Activated CD8-positive, alpha-beta memory T cell treated with anti-CD3 and anti-CD28 coated beads, Interleukin-2, amount 50 U/mL, for 1 hour (primary cell): Measurements from ENCODE around the gene MISP.

ENCODE experiments used
- DNase-seq: peaks from one replicate; pipeline ENCODE4 v3.0.0-alpha.2; 2020; ENCODE audit errors: extremely low read depth

Gene MISP

GRCh38 chr19:808423-808775, 57.5 kb downstream of the MISP start:
- DNase-seq: no peak

- no peak for DNase-seq
These were observed 59.4 kb downstream of the MISP start for GRCh38 chr19:810077-810855.

DNA sequence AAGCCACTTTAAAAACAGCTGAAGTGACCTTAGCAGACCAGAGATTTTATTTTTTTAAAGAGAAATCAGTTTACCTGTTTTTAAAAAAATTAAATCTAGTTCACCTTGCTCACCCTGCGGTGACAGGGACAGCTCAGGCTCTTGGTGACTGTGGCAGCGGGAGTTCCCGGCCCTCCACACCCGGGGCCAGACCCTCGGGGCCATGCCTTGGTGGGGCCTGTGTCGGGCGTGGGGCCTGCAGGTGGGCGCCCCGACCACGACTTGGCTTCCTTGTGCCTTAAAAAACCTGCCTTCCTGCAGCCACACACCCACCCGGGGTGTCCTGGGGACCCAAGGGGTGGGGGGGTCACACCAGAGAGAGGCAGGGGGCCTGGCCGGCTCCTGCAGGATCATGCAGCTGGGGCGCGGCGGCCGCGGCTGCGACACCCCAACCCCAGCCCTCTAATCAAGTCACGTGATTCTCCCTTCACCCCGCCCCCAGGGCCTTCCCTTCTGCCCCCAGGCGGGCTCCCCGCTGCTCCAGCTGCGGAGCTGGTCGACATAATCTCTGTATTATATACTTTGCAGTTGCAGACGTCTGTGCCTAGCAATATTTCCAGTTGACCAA, 60.1 kb downstream of the MISP start:
- no peak for DNase-seq

DNA sequence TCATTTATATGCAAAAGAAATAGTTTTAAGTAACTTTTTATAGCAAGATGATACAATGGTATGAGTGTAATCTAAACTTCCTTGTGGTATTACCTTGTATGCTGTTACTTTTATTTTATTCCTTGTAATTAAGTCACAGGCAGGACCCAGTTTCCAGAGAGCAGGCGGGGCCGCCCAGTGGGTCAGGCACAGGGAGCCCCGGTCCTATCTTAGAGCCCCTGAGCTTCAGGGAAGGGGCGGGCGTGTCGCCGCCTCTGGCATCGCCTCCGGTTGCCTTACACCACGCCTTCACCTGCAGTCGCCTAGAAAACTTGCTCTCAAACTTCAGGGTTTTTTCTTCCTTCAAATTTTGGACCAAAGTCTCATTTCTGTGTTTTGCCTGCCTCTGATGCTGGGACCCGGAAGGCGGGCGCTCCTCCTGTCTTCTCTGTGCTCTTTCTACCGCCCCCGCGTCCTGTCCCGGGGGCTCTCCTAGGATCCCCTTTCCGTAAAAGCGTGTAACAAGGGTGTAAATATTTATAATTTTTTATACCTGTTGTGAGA, 60.7 kb downstream of the MISP start:
- no peak for DNase-seq

DNA sequence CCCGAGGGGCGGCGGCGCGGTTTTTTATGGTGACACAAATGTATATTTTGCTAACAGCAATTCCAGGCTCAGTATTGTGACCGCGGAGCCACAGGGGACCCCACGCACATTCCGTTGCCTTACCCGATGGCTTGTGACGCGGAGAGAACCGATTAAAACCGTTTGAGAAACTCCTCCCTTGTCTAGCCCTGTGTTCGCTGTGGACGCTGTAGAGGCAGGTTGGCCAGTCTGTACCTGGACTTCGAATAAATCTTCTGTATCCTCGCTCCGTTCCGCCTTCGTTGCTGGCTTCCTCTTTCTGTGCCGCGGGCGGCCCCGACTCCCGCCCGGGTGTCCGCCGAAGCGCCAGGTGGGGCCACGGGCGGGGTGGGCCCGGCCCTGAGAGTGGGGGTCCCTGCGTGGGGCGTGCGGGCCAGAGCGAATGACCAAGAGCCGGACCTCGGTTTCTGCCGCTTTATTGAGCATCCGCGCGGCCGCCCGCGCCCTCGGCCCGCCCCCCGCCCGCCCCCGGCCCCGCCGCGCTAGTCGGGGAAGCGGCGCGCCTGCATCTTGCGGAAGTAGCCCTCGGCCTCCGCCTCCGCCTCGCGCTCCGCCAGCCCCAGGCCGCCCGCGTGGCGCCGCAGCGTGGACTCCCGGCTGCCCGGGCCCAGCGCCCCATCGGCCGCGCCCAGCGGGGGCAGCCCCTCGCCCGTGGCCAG, 61.3 kb downstream of the MISP start:
- DNase-seq: no peak

GRCh38 chr19:812747-813218, 61.9 kb downstream of the MISP start:
- no peak for DNase-seq

GRCh38 chr19:813219-814151, 62.6 kb downstream of the MISP start:
- DNase-seq: no peak
